IMR-90 (cell line): ENCODE results near the gene KCP. TPM values are rescaled to one million over a fixed set of nuclear protein-coding genes. Genes with fewer than 3 reads are reported as not detected.

Source experiments
- ATAC-seq: fragments of 200-7000 bp; cut with Tn5 transposase; 2 replicates; pipeline ENCODE4 v1.9.1; 2020; ENCODE audit warnings: low read depth, mild to moderate bottlenecking, moderate library complexity
- BruUV-seq: library from RNA; stranded (reverse); fragments of 400-500 nt; replicated peaks from 2 replicates; lab custom pipeline; 2021; lab: Mats Ljungman, UMichigan
- CTCF ChIA-PET: fragments of 300-600 bp; formaldehyde crosslinking; extraction: SDS; loops from one replicate; lab custom pipeline; 2021; ENCODE audit warnings: antibody characterized with exemption; lab: Yijun Ruan, JAX
- POLR2A ChIA-PET: fragments of 300-600 bp; sonication (Branson Sonifier 250); formaldehyde crosslinking; loops from one replicate; lab custom pipeline; 2022; ENCODE audit warnings: antibody characterized with exemption; ENCODE audit not compliant: unreplicated experiment; lab: Charles Lee
- DNase-seq: peaks from one replicate; pipeline ENCODE4 v3.0.0; 2013
- H2AFZ ChIP-seq: replicated peaks from 2 replicates; pipeline ENCODE3; 2013; ENCODE audit warnings: low read length, mild to moderate bottlenecking; ENCODE audit not compliant: poor library complexity
- H2AK5ac ChIP-seq: 2 replicates; pipeline ENCODE4 v1.6.1; 2013; ENCODE audit warnings: low read depth, low read length, inconsistent platforms
- H2AK9ac ChIP-seq: replicated peaks from 2 replicates; pipeline ENCODE3; 2013; ENCODE audit warnings: mild to moderate bottlenecking, low read depth, low read length, moderate library complexity; ENCODE audit not compliant: poor library complexity
- H2BK120ac ChIP-seq: 2 replicates; pipeline ENCODE4 v1.6.1; 2013; ENCODE audit warnings: low read depth, low read length, inconsistent platforms
- H2BK15ac ChIP-seq: 3 replicates; pipeline ENCODE4 v1.6.1; 2013; ENCODE audit warnings: low read depth, low read length, inconsistent platforms
- H2BK20ac ChIP-seq: 2 replicates; pipeline ENCODE4 v1.6.1; 2013; ENCODE audit warnings: low read depth, mild to moderate bottlenecking, inconsistent platforms, low read length, moderate library complexity
- H2BK5ac ChIP-seq: 2 replicates; pipeline ENCODE4 v1.6.1; 2013; ENCODE audit warnings: mild to moderate bottlenecking, low read depth, low read length, inconsistent platforms; ENCODE audit not compliant: poor library complexity, severe bottlenecking
- H3K14ac ChIP-seq: replicated peaks from 2 replicates; pipeline ENCODE4 v1.6.1; 2013; ENCODE audit warnings: low read depth, low read length, inconsistent platforms
- H3K18ac ChIP-seq: 2 replicates; pipeline ENCODE4 v1.6.1; 2013; ENCODE audit warnings: low read depth, low read length, control low read depth
- H3K23ac ChIP-seq: 2 replicates; pipeline ENCODE4 v1.6.1; 2013; ENCODE audit warnings: low read depth, low read length, inconsistent platforms
- H3K27ac ChIP-seq: 2 replicates; pipeline ENCODE4 v1.5.1; 2013; ENCODE audit warnings: mild to moderate bottlenecking, control low read depth, low read length; ENCODE audit not compliant: insufficient read depth
- H3K27me3 ChIP-seq: 2 replicates; pipeline ENCODE4 v1.6.1; 2013; ENCODE audit warnings: low read length; ENCODE audit not compliant: control insufficient read depth, insufficient read depth
- H3K36me3 ChIP-seq: 2 replicates; pipeline ENCODE4 v1.6.1; 2013; ENCODE audit warnings: low read length, mixed read lengths; ENCODE audit not compliant: control insufficient read depth, insufficient read depth
- H3K4ac ChIP-seq: 2 replicates; pipeline ENCODE4 v1.6.1; 2013; ENCODE audit warnings: low read depth, low read length, inconsistent platforms
- H3K4me1 ChIP-seq: 2 replicates; pipeline ENCODE4 v1.6.1; 2013; ENCODE audit warnings: low read length, mixed read lengths; ENCODE audit not compliant: control insufficient read depth, insufficient read depth
- H3K4me2 ChIP-seq: 2 replicates; pipeline ENCODE4 v1.6.1; 2013; ENCODE audit warnings: low read depth, mild to moderate bottlenecking, control low read depth, low read length, moderate library complexity
- H3K4me3 ChIP-seq: 2 replicates; pipeline ENCODE4 v1.5.1; 2013; ENCODE audit warnings: low read depth, mild to moderate bottlenecking, control low read depth, low read length, moderate library complexity; ENCODE audit not compliant: insufficient read depth
- H3K56ac ChIP-seq: 2 replicates; pipeline ENCODE4 v1.6.1; 2013; ENCODE audit warnings: low read length, inconsistent platforms; ENCODE audit not compliant: insufficient read depth; ENCODE audit errors: extremely low read depth
- H3K79me1 ChIP-seq, 2 experiments: 2 replicates each; pipeline ENCODE4 v1.6.1; 2013; ENCODE audit warnings: low read length in 2 of 2, inconsistent platforms in 1 of 2, low read depth in 1 of 2
- H3K9ac ChIP-seq: 2 replicates; pipeline ENCODE4 v1.6.1; 2013; ENCODE audit warnings: low read depth, low read length, control low read depth
- H3K9me1 ChIP-seq: 2 replicates; pipeline ENCODE4 v1.6.1; 2013; ENCODE audit warnings: low read length, inconsistent platforms; ENCODE audit not compliant: insufficient read depth
- H3K9me3 ChIP-seq: 2 replicates; pipeline ENCODE4 v1.6.1; 2013; ENCODE audit warnings: low read length; ENCODE audit not compliant: control insufficient read depth, insufficient read depth
- H4K20me1 ChIP-seq: 2 replicates; pipeline ENCODE4 v1.6.1; 2013; ENCODE audit warnings: low read length, inconsistent platforms; ENCODE audit not compliant: insufficient read depth
- H4K5ac ChIP-seq: 2 replicates; pipeline ENCODE4 v1.6.1; 2013; ENCODE audit warnings: mild to moderate bottlenecking, low read depth, low read length, control low read depth
- H4K8ac ChIP-seq, 2 experiments: 2 replicates each; pipeline ENCODE4 v1.6.1; 2013; ENCODE audit warnings: low read depth in 2 of 2, low read length in 2 of 2, control low read depth in 1 of 2, inconsistent platforms in 1 of 2
- H4K91ac ChIP-seq: 2 replicates; pipeline ENCODE4 v1.6.1; 2013; ENCODE audit warnings: low read depth, low read length, inconsistent platforms; ENCODE audit not compliant: insufficient read depth
- BHLHE40 ChIP-seq: fragments of 150-350 bp; IDR thresholded peaks from 2 replicates; pipeline ENCODE4 v1.6.1; 2016; ENCODE audit warnings: mild to moderate bottlenecking, low read depth, low read length
- CEBPB ChIP-seq: IDR thresholded peaks from 2 replicates; pipeline ENCODE4 v1.6.1; 2012; ENCODE audit warnings: low read depth, low read length, improper control_type of control experiment
- CHD1 ChIP-seq: IDR thresholded peaks from 2 replicates; pipeline ENCODE4 v1.6.1; 2012; ENCODE audit warnings: low read depth, low read length, improper control_type of control experiment
- CTCF ChIP-seq: conservative IDR thresholded peaks from 2 replicates; pipeline ENCODE4 v1.5.1; 2012; ENCODE audit warnings: mild to moderate bottlenecking, low read depth, low read length, improper control_type of control experiment
- ELK1 ChIP-seq: fragments of 150-350 bp; IDR thresholded peaks from 2 replicates; pipeline ENCODE4 v1.6.1; 2016; ENCODE audit warnings: low read depth, mild to moderate bottlenecking, low read length, moderate library complexity, borderline replicate concordance
- FOS ChIP-seq: fragments of 150-350 bp; IDR thresholded peaks from 2 replicates; pipeline ENCODE4 v1.6.1; 2016; ENCODE audit warnings: low read depth, low read length
- MAFK ChIP-seq: IDR thresholded peaks from 2 replicates; pipeline ENCODE4 v1.6.1; 2012; ENCODE audit warnings: low read depth, low read length, improper control_type of control experiment
- MAZ ChIP-seq: IDR thresholded peaks from 2 replicates; pipeline ENCODE4 v1.6.1; 2012; ENCODE audit warnings: low read depth, mild to moderate bottlenecking, low read length, improper control_type of control experiment, moderate library complexity, borderline replicate concordance
- MXI1 ChIP-seq: IDR thresholded peaks from 2 replicates; pipeline ENCODE4 v1.6.1; 2012; ENCODE audit warnings: low read depth, mild to moderate bottlenecking, low read length, moderate library complexity, borderline replicate concordance
- NFE2L2 ChIP-seq: fragments of 150-350 bp; IDR thresholded peaks from 2 replicates; pipeline ENCODE4 v1.6.1; 2016; ENCODE audit warnings: low read depth, mild to moderate bottlenecking, low read length
- RAD21 ChIP-seq: IDR thresholded peaks from 2 replicates; pipeline ENCODE4 v1.6.1; 2012; ENCODE audit warnings: low read length, improper control_type of control experiment
- RCOR1 ChIP-seq: IDR thresholded peaks from 2 replicates; pipeline ENCODE4 v1.6.1; 2012; ENCODE audit warnings: mild to moderate bottlenecking, low read length, improper control_type of control experiment; ENCODE audit not compliant: insufficient replicate concordance
- RFX5 ChIP-seq: IDR thresholded peaks from 2 replicates; pipeline ENCODE4 v1.8.0; 2012; ENCODE audit warnings: low read depth, mild to moderate bottlenecking, low read length, moderate library complexity
- SMC3 ChIP-seq: fragments of 150-350 bp; IDR thresholded peaks from 2 replicates; pipeline ENCODE4 v1.6.1; 2016; ENCODE audit warnings: low read depth, mild to moderate bottlenecking, antibody characterized with exemption, low read length, moderate library complexity
- WGBS, 2 experiments: methylation state at CpG; one replicate each; pipeline versions ENCODE4 v1.1.5 to v1.1.7; 2013; ENCODE audit warnings: missing lambda C conversion rate in 2 of 2; ENCODE audit not compliant: insufficient read length in 1 of 2; ENCODE audit errors: extremely low coverage in 2 of 2; 5-methylcytosine and 5-hydroxymethylcytosine counted together
- dilution Hi-C: fragments of 300-500 bp; cut with HindIII; formaldehyde crosslinking; loops from one replicate; pipeline ENCODE4 v1.14.3; 2018; ENCODE audit warnings: low sequenced_read_pairs; ENCODE audit not compliant: unreplicated experiment
- in situ Hi-C: fragments of 300-500 bp; cut with MboI; formaldehyde crosslinking; loops from 3 replicates; pipeline ENCODE4 v1.14.3; 2019; ENCODE audit warnings: low sequenced_read_pairs, inconsistent platforms, mixed read lengths
- intact Hi-C: fragments of 100-400 bp; cut with micrococcal nuclease; formaldehyde crosslinking; loops from 2 replicates; pipeline ENCODE4 v1.10.0; 2022
- polyA plus RNA-seq, 3 experiments: library from polyadenylated mRNA; depleted of rRNA; stranded (reverse); fragments of >200 nt; gene quantifications; 2 replicates each; pipeline ENCODE4 v1.2.3, GENCODE V29; 2012; ENCODE audit warnings: low replicate concordance in 1 of 3
- total RNA-seq: library from RNA; depleted of rRNA; stranded (reverse); fragments of >200 nt; gene quantifications from 2 replicates; pipeline ENCODE4 v1.2.3, GENCODE V29; 2012
- TF ChIP-seq, protein P1 (sequence below): fragments of 150-350 bp; IDR thresholded peaks from 2 replicates; pipeline ENCODE4 v1.6.1; 2017; ENCODE audit warnings: mild to moderate bottlenecking, antibody characterized with exemption, low read length, low read depth

The KCP gene
- total and polyA plus RNA-seq, 2 of the 4 experiments (the other 2 are of a cell fraction), result 0.03 TPM; not detected in 1

- Histone ChIP-seq H4K20me1 (peaks cover 22% of the 10 kb centered on the region), H3K27me3 (peaks cover 27% of the 10 kb centered on the region), H3K23ac (no peak overlapping the region), H3K18ac (no peak overlapping the region), H2BK120ac (no peak overlapping the region), H2AK9ac (no peak overlapping the region), H3K36me3 (peaks cover 16% of the 10 kb centered on the region), H4K8ac (no peak overlapping the region), H2BK5ac (no peak overlapping the region), H3K56ac (no peak overlapping the region), H2AFZ (no peak overlapping the region), H2AK5ac (no peak overlapping the region), H3K4me3 (no peak overlapping the region), H3K14ac (no peak overlapping the region), H3K9me1 (no peaks in the 10 kb centered on the region), H3K4me1 (no peaks in the 10 kb centered on the region), H3K9me3 (no peaks in the 10 kb centered on the region), H2BK15ac (no peak overlapping the region), H4K5ac (no peak overlapping the region), H3K79me1 (no peaks in the 10 kb centered on the region), H3K4ac (no peak overlapping the region), H4K91ac (no peak overlapping the region), H3K9ac (no peak overlapping the region), H3K27ac (no peak overlapping the region), H2BK20ac (no peak overlapping the region), H3K4me2 (no peak overlapping the region)
- ATAC-seq (no peak; the same call in 1 of the 2 replicates), DNase-seq (no peak)
- TF ChIP-seq MAFK (no peak), CHD1 (no peak), RAD21 (no peak), ELK1 (no peak), MXI1 (no peak), NFE2L2 (no peak), CTCF (no peak), RFX5 (no peak), MAZ (no peak), CEBPB (no peak), SMC3 (no peak), BHLHE40 (no peak), RCOR1 (no peak), FOS (no peak)
- TF ChIP-seq, protein P1, sequence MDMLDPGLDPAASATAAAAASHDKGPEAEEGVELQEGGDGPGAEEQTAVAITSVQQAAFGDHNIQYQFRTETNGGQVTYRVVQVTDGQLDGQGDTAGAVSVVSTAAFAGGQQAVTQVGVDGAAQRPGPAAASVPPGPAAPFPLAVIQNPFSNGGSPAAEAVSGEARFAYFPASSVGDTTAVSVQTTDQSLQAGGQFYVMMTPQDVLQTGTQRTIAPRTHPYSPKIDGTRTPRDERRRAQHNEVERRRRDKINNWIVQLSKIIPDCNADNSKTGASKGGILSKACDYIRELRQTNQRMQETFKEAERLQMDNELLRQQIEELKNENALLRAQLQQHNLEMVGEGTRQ, result no peak
- BruUV-seq, result no TSS peak
- intact Hi-C loops, result no loop called here
- dilution Hi-C loops, result no loop called here
- 18% methylated on average over 16 of the region's 30 CpGs; no CpG with 5 or more reads in 1 of the 2 experiments for WGBS, 2 experiments
- in situ Hi-C loops, result no loop called here
- CTCF ChIA-PET, result no interaction called here
- POLR2A ChIA-PET, result no interaction called here
Observed at GRCh38 chr7:128869944-128870285, 40.6 kb downstream of the KCP start.
